Measurements from ENCODE around the gene FTO.

GRCh38 chr16:54125751-54126655, 422.0 kb downstream of the FTO start:
- TF ChIP-seq ATAD3A (CRISPR knock-in tag; IDR thresholded peaks at IDR 0.05) (no peak), XRCC5 (optimal IDR thresholded peaks at IDR 0.05; ENCODE audit: low read length) (no peak), CTCF (CRISPR knock-in tag; IDR thresholded peaks at IDR 0.05) (no peak), ZC3H13 (CRISPR knock-in tag; IDR thresholded peaks at IDR 0.05) (no peak)
